Stimulated activated CD4-positive, alpha-beta T cell treated with anti-CD3 and anti-CD28 coated beads, Interleukin-1b, Interleukin-23, amount 100 ng/mL, for 48 hours (primary cell): ENCODE results near the gene CCNJL.

Experiments
- DNase-seq: peaks from one replicate; pipeline ENCODE4 v3.0.0-alpha.2; 2020

The CCNJL gene

DNA sequence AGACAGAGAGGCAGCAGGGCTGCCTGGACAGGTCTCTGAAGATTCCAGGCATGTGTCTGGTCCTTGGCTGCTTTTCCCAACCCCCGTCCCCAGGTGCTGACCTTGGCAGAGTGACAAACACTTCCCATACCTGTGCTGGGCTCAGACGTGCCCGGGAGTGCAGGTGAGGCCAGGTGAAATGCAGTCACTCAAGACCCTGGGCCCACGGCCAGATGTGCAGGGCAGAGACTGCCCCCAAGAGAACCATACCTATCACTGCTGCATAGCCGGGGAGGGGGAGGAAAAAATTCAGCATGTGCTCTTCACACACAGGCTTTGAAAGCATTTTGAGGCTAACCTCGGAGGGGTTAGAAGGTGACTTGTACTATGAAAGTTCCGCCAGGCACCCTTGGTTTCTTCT lies 22.6 kb downstream of the CCNJL start:
- no peak for DNase-seq

DNA sequence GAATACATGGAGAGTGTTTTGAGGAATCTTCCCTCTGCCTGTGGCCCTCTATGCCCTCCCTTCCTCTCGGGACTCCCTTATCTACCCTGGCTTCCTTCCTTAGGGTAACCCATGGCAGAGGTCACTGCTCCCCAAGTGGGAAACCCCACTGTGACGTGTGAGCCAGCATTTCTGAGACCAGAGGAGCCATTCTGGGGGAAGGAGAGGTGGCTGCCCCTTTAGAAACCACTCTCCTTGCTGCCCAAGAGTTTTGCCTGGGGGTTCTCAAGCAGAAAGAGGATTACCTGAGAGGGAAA lies 23.1 kb downstream of the CCNJL start:
- no peak for DNase-seq

DNA sequence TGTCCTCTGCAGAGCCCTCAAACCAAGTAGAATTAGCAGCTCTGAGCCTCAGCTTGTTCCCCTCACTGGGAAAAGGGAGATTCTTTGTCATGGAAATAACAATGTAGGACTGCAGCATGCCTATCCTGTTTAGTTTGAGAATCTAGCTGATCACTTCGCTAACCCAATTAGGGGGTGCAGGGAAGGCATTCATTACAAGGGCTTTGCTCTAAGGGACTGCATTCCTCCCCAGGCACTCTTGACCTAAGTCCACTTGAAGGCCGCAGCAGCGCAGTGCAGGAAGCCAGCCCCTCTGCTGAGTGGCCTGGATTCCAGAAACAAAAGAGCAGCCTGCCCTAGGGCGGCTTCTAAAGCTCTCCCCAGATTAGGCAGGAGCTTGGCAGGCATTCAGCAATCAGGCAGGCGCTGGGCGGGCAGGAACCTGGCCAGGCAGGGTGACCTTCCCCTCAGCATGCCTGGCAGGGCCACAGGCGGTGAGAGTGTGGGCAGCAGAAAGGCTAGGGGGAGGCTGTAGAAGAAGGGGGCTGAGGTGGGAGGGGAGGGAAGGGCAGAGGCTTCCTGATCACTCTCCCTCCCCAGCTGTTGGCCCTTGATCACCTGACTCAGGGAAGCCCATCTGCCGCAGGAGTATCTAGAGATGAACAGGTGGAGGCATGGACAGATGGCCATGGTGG lies 24.8 kb downstream of the CCNJL start:
- DNase-seq = no peak

DNA sequence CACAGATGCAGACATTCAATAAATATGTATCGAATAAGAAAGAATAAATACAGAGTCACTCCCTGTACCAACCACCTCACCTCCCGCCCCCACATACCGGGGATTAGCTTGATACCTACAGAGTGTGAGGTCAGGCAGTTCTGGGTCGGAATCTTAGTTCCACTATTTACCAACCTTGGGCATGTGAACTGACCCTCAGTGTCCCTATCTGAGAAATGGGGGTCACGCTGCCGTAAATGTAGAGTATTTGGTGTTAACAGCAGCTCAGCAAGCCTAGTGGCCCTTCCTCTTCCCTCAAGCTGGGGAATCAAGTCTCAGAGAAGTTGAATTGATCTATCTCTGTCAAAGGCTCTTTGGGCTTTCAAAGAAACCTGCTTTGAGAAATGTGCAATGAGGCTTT lies 25.4 kb downstream of the CCNJL start:
- no peak for DNase-seq

DNA sequence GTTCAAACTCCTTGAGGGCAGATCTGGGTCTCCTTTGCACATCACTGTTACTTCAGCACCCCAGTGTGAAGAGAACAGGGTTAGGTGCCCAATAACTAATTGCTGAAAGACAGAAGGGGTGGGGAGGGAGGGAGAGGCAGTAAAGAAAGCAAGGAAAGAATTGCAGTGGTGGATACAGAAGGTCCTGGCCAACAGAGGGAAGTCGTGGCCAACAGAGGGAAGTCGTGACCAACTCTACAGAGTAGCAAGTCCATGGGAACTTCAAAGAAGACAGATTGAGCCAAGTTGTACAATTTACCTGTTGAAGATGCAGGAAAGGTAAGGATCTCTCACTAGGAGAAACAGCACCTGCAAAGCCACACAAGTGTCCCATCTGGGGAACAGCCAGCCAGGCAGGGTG lies 27.0 kb downstream of the CCNJL start:
- no peak for DNase-seq

DNA sequence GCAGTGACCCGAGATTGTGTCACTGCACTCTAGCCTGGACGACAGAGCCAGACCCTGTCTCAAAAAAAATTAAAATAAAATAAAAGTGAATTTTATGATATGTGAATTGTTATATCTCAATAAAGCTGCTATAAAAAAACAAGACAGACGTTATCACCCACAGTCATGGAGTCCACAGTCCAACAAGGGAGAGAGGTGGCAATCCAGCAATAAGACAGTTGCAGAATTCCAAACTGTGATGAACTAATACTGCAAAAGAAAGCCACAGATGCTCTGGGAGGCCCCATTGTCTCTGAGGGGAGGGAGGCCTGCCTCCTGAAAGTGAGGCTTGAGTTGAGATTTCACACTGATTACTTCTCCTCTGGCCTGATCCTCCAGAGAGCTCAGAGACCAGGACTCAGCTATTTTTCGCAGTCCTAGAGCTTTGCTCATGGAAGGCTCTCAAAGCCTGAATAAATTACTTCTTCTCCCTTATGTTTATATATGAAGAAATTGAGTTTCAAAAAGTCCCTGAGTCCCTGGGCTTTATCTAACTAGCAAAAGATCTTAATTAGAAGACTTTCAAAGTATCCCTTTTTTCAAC lies 28.0 kb downstream of the CCNJL start:
- DNase-seq = no peak

DNA sequence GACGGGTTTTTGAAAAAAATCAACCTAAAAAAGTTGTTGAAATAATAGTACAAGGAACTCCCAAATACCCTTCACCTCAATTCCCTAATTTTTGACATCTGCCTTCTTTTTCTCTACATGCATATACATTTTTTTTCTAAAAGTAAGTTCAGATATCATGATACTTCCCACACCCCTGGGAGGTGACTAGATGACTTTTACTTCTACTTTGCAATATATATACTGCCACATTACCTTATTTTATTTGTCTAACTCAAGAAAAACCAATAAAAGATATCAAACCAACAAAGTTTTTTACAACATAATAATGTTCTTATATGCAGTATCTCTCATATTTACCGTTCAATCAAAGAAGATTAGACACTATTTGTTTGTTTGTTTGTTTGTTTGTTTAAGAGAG lies 31.1 kb downstream of the CCNJL start:
- no peak for DNase-seq

DNA sequence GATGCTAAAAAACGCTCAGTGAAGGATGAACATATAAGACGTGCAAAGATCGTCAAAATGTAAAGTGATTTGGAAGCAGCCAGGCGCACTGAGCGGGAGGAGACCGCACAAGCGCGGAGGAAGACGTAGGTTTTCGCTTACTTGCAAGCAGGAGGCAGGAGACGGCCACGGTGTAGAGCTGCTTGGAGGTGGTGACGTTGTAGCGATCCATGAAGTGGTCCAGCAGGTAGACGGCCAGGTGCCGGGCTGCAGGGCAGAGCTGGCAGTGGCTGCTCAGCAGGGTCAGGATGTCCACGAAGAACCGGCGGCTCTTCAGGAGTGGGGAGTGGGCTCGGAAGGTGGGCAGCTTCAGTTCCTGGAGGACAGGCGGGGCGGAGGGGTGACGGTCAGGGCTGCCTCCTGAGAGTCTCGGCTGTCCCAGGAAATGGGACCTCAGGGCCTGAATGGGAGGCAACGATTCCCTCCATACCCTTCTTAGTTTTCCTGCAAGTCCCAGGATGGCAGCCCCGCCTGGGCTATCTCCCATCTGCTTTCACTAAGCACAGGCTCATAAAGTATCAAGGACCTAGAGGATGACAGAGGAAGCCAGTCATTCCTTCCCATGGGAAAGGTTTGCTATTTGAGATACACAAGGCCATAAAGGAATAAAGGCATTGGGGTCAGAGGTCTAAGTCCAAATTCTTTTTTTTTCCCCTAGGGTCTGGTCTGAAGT lies 31.8 kb downstream of the CCNJL start:
- DNase-seq = no peak

DNA sequence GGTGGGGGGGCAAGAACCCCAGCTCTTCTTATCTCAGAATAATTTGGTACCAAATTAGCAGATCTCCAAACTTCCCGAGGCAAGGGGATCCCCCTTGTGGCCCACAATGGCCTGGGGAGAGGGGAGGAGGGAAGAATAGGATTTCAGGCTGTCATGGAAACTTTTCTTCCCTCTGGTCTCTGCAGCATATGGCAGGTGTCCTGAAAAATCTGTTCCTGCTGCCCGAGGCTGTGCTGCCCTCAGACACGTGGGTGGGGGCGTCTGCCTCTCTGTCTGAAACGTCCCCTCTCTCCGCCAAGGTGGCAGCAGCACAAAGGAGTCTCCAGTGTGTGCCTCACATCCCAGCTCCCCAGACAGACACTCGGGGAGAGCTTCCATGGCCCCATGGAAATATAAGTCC lies 34.0 kb downstream of the CCNJL start:
- no peak for DNase-seq

DNA sequence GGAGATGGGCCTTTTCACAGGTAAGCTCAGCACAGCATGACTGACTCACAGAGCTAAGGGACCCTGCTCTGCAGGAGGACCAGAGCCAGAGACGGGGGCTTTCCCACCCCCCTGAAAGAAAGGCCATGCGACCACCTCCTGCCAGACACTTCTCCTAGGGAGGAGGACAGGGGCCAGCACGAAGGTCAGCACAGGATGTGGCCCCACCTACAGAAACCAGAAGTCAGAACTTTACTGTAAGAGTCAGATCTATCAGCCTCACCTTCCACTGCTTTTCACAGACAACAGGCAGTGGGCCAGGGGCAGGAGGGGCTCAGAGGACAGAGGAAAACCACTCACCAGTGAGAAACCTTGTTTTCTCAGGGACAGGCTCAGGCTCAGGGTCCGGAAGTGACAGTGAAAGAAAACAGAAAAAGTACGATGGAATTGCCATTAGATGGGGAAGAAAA lies 37.9 kb downstream of the CCNJL start:
- DNase-seq = no peak

DNA sequence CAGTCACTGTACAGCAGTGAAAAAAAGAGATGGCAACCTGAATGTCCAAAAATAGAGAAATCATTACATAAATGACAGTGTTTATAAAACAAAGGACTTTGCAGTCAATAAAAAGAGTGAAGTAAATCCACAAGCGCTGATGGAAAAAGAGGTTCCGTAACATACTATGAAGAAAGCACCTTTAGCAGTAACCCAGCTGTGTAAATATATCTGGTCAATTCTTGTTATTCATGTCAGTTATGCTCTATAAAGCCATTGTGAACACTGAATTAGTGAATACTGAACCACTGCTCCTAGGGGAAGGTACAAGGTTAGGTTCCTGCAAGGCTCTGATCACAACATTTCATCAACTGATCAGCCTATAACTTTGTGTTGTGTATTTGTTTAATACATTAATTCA lies 39.5 kb downstream of the CCNJL start:
- DNase-seq = no peak

DNA sequence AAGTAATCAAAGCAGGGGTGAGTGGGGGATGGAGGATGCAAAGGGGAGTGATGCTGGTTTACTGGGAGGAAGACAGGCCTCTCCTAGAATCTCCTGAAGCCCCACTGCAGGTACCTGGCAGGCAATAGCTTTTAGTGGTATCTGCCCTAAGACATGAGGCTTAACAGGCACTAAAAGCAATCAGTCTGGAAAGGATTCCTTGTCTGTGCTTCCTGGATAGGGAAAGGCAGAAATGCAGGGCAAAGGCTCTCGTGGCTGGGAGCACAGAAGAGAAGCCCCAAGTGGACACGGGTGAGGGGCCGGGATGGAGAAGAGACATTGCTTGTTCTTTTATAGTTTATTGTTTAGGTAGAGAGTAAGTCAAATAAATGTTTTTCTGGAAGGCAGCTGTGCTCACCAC lies 40.1 kb downstream of the CCNJL start:
- no peak for DNase-seq

DNA sequence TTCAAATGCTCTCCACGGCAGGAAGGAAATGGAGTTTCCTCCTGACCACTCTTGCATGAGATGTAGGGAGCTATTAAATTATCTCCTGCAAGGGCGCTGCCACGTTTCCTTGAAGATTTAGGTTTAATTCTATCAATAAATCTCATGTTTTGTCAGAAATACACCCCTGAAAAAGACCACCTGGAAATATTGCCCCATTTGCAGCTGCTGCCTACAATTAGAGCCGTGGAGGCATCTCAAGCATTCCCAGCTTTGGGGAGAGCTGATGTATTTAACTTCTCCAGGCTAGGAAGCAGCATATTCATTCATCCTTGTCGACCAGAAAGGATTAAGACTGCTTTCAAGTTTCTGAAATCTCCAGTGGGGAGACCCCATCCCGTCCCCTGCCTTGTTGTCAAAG lies 40.5 kb downstream of the CCNJL start:
- DNase-seq = no peak

DNA sequence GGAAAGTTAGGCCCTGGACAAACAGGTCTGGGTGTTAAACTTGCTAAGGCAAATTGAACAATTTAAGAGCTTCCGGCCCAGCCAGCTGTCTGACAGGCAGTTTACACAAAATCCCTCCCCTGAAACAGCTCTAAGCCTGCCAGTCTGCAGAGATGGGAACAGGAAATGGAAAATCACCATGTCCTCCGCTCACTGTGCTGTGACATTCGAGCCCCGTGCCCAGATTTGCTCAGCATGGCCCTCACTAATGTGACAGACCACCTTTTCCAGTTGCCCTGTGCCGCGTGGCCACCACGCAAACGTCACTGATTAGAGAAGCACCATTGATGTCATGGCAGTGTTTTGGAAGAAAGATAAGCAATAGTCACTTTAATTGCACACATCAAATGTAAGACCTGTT lies 41.0 kb downstream of the CCNJL start:
- no peak for DNase-seq

DNA sequence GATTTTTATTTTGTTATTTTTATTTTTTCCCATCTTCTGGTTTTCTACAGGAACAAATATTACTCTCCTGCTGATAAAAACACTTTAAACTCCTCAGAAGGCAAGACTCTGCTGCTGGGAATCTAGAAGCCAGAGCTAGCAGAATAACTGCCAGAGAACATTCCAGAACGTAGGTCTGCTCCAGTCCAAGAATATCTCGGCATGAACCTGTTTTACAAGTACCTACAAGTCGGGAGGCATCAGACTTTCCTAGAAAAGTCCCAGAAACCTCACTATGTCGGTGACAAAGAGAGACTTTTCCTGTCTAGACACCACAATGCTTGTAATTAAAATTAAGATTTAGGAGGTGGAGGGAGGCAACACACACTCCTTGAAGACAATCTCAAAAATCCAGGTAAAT lies 41.7 kb downstream of the CCNJL start:
- DNase-seq = no peak

DNA sequence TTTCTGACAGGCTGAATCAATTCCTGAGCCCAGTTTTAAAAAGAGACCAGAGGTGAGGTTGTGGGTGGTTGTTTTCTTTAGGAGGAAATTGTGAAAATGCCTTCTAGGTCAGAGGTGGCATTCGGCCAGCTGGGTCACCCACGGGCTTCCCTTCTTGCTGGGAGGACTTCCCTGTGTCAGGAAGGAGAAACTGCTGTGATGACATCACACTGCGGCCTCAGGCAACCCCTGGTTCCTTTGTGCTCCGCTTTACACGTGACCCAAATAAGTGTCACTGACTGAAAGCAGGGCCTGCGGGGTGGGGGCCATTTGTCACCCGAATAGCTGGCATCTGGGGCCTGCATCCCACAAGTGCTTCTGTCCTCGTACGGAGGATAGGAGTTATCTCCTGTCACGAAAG lies 43.3 kb downstream of the CCNJL start:
- DNase-seq = no peak

DNA sequence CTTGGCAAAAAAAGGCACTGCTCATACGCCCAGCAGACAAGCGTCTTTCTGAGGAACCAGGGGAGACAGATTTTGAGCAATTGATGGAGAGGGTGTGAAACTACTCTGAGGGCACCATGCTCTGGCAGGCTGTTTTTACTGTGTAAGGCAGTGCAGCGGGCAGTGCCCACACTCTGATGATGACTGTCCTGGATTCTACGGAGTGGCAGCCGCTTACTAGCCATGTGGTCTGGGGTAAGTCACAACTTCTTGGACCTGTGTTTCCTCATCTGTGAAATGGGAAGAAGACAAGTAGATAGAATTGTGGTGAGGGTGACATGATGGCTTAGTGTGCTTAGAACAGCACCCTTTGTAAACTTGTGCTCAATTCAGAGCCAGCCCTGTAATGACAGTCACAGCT lies 44.2 kb downstream of the CCNJL start:
- DNase-seq = no peak

DNA sequence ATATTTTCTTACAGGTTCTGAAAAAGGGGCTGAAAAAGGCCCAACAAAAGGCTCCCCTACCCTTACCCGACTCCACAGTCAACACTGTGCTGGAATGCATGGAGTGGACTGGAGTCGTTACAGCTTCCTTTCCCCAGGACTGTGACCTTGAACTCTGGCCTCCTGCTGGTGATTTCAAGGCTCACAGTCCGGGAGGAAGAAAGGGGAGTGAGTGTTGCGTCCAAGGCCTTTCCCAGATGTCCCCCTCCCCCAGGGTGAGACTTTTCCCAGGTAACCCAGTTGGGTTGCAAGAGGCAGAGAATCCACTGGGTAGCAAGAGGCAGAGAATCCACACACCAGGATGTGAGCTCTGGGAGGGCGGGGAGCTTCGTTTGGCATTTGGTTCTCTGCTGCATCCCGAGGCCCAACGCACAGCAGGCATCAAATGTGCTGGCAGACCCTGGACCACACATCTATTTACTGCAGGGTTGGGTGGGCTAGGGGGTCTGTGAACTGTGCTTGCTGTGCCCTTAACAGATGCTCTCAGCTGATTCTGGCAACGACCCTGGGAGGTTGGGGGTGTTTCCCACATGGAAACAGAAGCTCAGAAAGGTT lies 45.5 kb downstream of the CCNJL start:
- no peak for DNase-seq

DNA sequence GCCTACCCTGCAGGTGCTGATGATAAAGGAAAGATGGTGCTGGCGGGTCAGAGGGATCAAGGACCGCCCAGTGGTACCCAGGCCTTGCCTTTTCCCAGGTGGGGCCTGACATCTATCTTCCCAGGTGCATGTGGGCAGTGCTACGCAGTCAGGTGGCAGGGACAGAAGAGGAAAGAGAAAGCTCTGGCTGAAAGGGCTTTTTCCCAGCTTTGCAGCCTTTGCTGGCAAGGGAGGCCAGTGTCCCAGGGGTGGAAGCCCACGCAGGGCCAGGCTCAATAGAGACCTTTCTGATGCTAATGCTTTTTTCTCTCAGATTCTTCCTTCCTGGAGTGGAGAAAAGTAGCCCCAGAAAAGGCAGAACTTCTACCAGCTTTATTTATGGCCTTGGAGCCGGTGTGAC lies 46.3 kb downstream of the CCNJL start:
- no peak for DNase-seq

DNA sequence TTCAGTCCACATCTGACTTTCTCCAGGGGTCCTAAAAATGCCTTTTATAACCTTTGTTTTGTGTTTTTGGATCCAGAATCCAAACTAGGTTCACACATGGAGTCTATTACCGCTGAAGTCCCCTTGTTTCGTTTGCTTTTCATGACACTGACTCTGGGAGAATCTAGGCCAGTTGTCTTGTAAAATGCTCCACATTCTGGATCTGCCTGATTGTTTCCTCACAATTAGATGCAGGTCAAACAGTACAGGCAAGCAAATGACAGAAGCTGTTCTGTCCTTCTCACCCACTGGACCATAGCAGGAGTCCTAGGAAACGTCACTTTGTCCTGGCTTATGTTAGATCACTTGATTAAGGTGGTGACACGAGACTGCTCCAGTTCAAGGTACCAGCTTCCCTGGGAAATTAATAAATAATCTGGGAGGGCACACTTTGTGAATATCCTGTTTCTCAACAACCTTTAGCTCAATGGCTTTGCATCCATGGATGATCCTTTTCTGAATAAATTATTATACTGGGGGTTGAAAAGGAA lies 49.0 kb downstream of the CCNJL start:
- DNase-seq = no peak

DNA sequence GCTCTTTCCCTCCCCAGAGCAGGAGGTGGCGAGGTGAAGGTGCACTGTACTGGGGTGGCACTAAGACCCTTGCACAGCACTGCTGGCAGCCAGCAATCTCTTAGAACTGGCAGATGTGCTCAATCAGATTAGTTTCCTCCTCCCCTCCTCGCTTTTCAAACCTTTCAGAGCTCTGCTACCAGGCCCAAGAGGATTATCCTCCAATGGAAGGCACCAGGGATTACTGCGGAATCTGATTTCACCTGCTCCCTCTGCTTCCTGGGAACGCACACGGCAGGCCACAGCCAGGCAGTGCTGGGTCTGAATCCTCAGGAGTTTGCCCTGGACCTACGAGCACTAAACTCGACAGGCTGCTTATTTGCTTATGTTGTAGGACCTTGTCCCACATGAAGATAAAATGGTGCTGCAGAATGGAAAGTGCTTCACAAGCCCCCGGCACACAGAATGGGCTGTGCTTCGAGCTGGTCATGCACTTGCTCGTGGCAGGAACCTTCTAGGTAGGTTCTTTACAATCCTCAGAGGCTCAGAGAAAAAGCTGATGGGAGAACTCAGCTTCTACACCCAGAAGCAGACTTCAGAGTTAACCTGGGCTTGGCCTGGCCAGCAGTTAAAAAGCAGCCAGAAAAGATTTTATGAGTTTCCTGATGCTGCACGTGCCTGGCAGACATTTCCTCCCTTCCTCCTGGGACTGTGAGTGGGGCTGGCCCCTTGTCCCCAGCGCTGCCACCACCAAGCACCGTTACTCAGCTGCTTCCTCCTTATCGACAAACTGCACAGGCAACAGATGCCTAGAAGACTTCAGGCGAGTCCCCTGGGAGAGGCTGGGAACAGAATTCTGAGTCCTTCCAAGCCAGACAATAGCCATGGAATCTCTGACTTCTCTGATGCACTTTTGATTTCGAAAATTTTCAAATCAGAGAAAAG lies 50.0 kb downstream of the CCNJL start:
- DNase-seq = no peak

DNA sequence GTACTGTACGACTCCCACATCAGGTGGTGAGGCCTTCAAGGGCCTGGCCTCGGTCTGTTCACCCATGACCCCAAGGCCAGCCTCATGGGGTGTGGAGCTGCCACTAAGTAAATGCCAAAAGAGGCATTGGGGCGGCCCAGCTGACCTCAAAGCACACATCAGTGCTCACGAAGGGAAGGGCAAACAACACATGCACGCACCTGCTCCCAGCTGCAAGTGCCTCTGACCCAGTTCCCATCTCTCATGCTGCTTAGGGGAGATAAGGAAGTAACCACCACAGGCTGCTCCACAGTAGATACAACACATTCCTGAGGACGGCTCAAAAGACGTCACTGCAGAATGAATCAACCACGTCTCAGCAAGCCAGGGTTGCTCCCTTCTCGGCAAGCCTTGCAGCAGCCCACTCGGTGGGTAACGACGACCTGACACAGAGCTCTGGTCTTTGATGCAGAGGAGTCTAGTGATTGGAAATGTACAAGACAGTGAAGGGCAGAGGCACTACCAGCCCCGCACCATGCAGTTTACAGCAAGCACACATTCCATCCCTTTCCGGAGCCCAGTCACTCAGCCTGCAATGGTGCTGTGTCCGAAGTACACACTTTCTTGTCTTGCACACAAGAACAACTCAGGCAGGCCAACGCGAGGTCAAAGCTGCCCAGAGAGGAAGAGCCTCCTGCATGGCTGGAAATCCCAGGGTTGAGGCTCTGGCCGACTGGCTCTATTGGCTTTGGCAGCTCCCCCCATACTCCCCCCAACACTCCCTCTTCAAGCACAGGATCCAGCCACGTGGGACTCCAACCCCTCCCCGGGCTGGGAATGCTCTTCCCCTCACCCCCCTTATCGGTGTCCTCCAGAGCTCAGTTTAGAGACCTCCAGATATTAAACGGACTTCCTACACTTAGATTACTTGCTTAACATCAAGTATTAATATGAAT lies 51.2 kb downstream of the CCNJL start:
- no peak for DNase-seq
